Stimulated activated CD8-positive, alpha-beta memory T cell treated with anti-CD3 and anti-CD28 coated beads, Interleukin-2, amount 100 ng/mL, for 48 hours (primary cell): ENCODE measurements around the gene SBNO2.

Source experiments
- DNase-seq, 2 donors: peaks; one replicate each; pipeline ENCODE4 v3.0.0-alpha.2; 2020; ENCODE audit warnings: low read depth in 2 of 2

The SBNO2 gene

GRCh38 chr19:1153891-1154730, 20.0 kb downstream of the SBNO2 start:
- DNase-seq = no peak

GRCh38 chr19:1151917-1152587, 22.0 kb downstream of the SBNO2 start:
- no peak for DNase-seq

GRCh38 chr19:1151037-1151724, 22.9 kb downstream of the SBNO2 start:
- DNase-seq = no peak

GRCh38 chr19:1150333-1151036, 23.6 kb downstream of the SBNO2 start:
- no peak for DNase-seq

GRCh38 chr19:1149259-1150045, 24.6 kb downstream of the SBNO2 start:
- DNase-seq = no peak

GRCh38 chr19:1147934-1148549, 26.0 kb downstream of the SBNO2 start:
- DNase-seq = no peak

GRCh38 chr19:1146858-1147780, 26.9 kb downstream of the SBNO2 start:
- DNase-seq = no peak

GRCh38 chr19:1146412-1146699, 27.7 kb downstream of the SBNO2 start:
- no peak for DNase-seq

- no peak for DNase-seq
Observed at GRCh38 chr19:1145635-1146411, 28.2 kb downstream of the SBNO2 start.

- no peak for DNase-seq
Observed at GRCh38 chr19:1144741-1145140, 29.3 kb downstream of the SBNO2 start.

- DNase-seq = no peak
Observed at GRCh38 chr19:1143828-1144399, 30.2 kb downstream of the SBNO2 start.

- no peak for DNase-seq
Observed at GRCh38 chr19:1141944-1142343, 32.1 kb downstream of the SBNO2 start.

- no peak for DNase-seq
Observed at GRCh38 chr19:1140272-1141027, 33.6 kb downstream of the SBNO2 start.

- DNase-seq = no peak
Observed at GRCh38 chr19:1139126-1139525, 34.9 kb downstream of the SBNO2 start.

- DNase-seq = no peak
Observed at GRCh38 chr19:1138121-1138520, 35.9 kb downstream of the SBNO2 start.

- DNase-seq = no peak
Observed at GRCh38 chr19:1136621-1137317, 37.3 kb downstream of the SBNO2 start.

GRCh38 chr19:1136201-1136600, 37.9 kb downstream of the SBNO2 start:
- DNase-seq = no peak
